AG09319 (cell line): ENCODE results near the gene MYO1C.
"Not testable (repeated sequence)": the region's sequence is repeated elsewhere in the genome, so short reads cannot be mapped to it uniquely, and the experiment has no call there.

Experiments
- DNase-seq: peaks from one replicate; pipeline ENCODE4 v3.0.0-alpha.2; 2010; ENCODE audit warnings: low read depth; ENCODE audit errors: extremely low read depth
- TF ChIP-seq, protein P1 (sequence below): IDR thresholded peaks from 2 replicates; pipeline ENCODE4 v1.5.1; 2011; ENCODE audit warnings: low read depth, mild to moderate bottlenecking, inconsistent platforms, low read length, moderate library complexity

Gene MYO1C

DNA sequence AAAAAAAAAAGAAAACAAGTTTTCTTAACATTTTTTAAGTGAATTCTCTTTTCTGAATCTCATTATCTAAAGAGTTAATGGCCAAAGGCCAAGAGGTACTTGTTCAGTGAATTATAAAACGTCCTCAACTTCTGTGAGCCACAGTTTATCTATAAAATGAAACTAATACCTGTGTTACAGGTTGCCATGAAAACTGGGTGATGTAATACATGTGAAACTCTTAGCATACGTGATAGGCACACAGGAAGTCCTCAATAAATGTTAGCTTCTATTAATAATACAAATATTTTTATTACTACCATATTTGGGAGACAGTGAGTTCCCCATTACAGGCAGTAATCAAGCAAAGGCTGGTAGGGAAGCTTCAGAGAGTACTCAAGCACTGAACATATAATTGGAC, 37.4 kb upstream of the MYO1C start:
- DNase-seq = no peak
- TF ChIP-seq, protein P1, sequence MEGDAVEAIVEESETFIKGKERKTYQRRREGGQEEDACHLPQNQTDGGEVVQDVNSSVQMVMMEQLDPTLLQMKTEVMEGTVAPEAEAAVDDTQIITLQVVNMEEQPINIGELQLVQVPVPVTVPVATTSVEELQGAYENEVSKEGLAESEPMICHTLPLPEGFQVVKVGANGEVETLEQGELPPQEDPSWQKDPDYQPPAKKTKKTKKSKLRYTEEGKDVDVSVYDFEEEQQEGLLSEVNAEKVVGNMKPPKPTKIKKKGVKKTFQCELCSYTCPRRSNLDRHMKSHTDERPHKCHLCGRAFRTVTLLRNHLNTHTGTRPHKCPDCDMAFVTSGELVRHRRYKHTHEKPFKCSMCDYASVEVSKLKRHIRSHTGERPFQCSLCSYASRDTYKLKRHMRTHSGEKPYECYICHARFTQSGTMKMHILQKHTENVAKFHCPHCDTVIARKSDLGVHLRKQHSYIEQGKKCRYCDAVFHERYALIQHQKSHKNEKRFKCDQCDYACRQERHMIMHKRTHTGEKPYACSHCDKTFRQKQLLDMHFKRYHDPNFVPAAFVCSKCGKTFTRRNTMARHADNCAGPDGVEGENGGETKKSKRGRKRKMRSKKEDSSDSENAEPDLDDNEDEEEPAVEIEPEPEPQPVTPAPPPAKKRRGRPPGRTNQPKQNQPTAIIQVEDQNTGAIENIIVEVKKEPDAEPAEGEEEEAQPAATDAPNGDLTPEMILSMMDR = no peak

DNA sequence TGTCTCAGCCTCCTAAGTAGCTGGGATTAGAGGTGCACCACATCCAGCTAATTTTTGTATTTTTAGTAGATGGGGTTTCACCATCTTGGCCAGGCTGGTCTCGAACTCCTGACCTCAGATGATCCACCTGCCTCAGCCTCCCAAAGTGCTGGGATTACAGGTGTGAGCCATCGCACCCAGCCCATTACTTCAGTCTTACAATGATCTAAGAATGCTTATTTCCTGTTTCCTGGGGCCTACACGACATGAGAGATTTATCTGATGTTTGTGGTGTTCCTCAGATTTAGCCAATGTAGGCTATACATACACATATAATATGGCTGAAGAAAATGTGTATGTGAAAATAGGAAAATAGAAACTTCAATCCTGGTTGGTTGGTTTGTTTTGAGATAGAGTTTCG, 34.4 kb upstream of the MYO1C start:
- not testable (repeated sequence) for DNase-seq

DNA sequence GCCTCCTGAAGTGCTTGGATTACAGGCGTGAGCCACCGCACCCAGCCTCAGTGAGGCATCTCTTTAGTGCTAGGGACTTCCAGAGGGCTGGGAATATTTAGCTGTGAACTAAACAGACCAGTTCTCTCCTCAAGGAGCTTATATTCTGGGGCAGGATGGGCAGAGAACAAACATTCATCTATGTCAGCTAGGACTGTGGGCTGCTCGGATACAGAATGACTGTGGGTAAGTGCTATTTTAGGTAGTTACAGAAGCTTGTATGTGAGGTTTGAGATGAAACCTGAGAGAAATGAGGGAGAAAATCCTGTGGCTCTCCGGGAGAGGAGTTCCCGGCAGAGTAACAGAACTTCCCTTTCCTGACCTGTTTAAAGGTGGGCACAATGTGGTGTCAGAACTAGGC, 30.1 kb upstream of the MYO1C start:
- DNase-seq = no peak
- TF ChIP-seq, protein P1 = no peak

DNA sequence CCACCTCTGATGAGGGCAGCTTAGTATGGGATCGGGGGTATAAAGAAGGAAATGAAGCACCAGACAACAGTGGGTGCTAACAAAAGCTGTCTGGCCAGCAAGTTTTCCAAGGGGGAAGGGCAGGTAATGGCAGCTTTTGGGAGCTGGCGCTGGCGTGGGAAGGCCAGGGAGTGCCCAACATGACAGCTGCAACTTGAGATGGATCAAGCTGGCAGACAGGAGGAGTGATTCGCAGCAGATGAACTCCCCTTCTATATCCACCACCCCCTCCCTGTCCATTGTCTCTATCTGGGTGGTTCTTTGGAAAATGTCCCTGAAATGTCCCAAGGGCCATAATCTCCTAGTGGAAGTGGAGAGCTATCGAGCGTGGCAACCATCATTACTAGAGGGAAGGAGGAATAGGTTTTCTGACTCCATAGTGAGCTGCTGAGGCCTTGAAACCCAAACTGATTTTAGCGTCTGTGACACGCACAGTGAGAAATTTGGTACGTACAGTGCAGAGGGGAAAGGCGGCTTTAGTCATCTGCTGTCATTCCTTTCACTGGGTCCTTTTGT, 28.7 kb upstream of the MYO1C start:
- TF ChIP-seq, protein P1 = no peak
- DNase-seq = no peak

DNA sequence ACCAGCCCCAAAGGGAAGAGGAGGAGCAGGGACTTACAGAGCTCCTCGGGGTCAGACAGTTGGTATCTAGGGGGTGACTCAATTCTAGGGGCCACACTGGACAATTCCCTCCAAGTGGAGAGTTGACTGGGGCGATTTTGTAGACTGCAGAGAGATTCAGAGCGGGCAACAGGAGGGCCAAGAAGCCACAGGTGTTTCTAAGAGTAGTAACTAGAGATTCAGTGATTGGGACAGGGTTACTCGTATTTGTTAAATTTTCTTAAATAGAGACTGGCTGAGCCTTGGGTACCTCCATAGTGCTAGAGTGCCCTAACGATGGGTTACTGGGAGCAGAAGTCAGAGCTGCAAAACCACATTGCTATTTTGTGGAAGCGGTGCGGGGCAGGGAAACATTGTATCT, 27.2 kb upstream of the MYO1C start:
- no peak for DNase-seq
- TF ChIP-seq, protein P1 = no peak

DNA sequence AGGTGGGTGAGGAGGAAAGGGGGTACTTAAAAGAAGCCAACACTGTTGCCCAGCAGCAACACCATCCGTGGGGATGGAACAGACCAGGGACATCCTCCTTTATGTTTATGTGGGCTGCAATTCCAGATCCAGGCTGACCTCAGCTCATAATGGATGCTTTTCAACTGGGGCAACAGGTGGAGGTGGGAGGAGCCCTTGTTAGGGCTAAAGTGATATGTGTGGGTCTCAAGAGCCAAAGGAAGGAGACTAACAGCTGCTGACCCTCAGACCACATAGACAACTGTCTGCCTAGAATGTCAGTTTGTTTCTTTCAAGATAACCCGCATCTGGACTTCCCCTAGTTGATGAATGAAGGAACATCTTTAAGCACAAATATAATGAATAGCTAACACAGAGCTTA, 25.9 kb upstream of the MYO1C start:
- TF ChIP-seq, protein P1 = no peak
- no peak for DNase-seq

DNA sequence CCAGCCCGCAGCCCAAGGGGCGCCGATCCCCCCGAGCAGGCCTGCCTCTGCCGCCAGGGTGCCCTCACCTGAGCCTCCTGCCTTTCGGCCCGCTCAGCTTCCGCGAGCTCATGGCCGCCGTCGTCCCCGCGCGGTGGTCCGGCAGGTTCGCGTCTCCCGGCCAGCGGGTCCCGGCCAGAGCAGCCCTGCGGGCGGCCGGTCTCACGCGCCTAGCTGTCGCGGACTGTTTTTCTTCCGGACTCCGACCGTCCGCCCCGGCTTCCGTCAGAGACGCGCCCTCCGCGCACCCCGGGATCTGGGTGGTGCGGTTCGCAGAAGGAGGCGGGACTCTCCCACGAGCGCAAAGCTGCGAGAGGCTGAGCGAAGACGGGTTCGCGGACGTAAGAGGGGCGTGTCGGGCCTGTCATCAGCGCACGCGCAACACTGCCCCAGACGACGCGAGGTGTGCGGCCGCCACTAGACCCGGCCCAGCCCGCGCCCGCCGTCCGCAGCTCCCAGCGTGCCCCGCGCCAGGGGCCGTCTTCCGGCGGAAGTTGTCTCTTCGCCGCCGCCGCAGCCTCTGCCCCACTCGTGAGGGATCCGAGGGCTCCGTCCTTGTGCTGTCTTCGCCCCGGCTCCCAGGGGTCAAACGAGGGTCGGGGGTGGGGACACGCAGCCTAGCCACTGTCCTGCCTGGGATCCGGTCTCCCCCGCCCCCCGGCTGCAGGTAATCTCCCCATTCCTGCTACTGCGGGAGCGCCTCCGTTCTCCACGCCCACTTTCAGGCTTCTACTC, 24.1 kb upstream of the MYO1C start, which contains the start of gene INPP5K:
Gene INPP5K, minus strand, starts transcription at position 225 of the 774 bp plus-strand sequence. Its CDS starts 113 bp downstream, at position 112.
- TF ChIP-seq, protein P1 = no peak
- DNase-seq = peak; percentile 97
